ENCODE results near the gene NKTR. TPM values are rescaled to one million over a fixed set of nuclear protein-coding genes. Genes with fewer than 3 reads are reported as not detected.
"Not testable (repeated sequence)": the region's sequence is repeated elsewhere in the genome, so short reads cannot be mapped to it uniquely, and the experiment has no call there.

Gene NKTR
- total RNA-seq, 1 donor from 2014 or later, result 98.9 TPM

DNA sequence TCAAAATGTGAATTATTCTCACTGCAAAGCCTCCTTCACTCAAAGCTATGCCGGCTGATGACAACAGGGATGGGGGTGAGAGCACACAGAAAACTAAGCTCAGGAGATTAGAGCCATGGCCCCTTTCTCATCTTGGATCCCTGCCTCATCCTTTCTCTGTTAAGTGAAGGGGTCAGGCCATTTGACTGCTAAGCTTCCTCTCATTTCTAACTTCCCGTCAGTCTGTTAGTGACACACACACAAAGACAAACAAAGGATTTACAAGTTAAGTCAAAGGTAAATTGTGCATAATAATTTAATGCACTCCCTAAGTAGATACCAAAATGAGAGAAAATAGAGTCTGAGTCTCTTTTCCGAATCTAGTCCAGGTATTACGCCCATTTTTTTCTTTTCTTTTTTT, 8.7 kb upstream of the NKTR start:
- intact Hi-C loops (cut with micrococcal nuclease), result loop anchor here (5.0 kb wide), 1 partner anchor 1100 kb away; the partner anchor contains the start of gene ABHD5

GRCh38 chr3:42593635-42594034, 6.9 kb upstream of the NKTR start:
- intact Hi-C loops (cut with micrococcal nuclease), result loop anchor here (5.0 kb wide), 1 partner anchor 1099 kb away; the partner anchor contains the start of gene ABHD5

GRCh38 chr3:42595682-42596081, 4.8 kb upstream of the NKTR start:
- intact Hi-C loops (cut with micrococcal nuclease), result no loop called here

DNA sequence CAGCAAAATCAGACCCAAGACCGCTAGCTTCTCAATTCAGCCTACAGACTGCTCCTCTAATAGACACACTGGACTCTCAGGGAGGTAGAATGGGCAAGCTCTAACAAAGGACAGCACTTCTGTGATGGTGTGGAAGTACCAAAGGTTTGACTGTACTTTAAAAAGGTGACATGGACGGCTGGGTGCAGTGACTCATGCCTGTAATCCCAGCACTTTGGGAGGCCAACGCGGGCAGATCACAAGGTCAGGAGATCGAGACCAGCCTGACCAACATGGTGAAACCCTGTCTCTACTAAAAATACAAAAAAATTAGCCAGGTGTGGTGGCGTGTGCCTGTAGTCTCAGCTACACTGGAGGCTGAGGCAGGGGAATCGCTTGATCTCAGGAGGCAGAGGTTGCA, 3.4 kb upstream of the NKTR start:
- intact Hi-C loops (cut with micrococcal nuclease), result not testable (repeated sequence)

- intact Hi-C loops (cut with micrococcal nuclease), result loop anchor here (1.0 to 10.0 kb wide), 14 partner anchors 11 to 1736 kb away; partner anchors contain the start of genes ANO10, CCDC13, HIGD1A and POMGNT2
Measured at GRCh38 chr3:42600958-42601675, 631 bp downstream of the NKTR start.

DNA sequence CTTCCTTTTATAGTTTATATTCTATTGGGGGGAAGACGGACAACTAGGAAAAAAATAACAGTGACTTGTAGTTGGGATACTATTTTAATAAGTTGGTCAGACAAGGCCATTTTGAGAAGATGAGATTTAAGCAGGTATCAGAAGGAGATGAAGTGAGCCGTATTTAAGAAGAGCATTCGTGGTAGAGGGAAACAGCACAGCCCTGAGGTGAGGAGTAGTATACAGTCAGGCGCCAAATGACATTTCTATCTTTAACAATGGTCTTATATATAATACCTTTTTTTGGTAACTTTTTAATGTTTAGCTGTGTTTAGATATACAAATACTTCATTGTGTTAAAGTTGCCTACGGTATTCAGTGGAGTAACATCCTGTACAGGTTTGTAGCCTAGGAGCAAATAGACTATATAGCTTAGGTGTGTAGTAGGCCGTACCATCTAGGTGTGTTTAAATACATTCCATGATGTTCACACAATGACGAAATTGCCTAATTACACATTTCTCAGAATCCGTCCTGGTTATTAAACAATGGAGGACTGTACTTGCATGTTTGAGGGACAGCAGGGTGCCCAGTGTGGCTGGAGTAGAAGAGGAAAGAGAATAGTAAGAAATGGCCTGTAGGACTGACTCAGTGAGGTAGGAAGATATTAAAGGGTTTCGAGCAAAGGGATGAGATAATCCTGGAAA, 1.6 kb downstream of the NKTR start:
- intact Hi-C loops (cut with micrococcal nuclease), result loop anchor here (1.0 to 10.0 kb wide), 5 partner anchors 11 to 1735 kb away; partner anchors contain the start of genes POMGNT2, SNRK and TCAIM

GRCh38 chr3:42602961-42603360, 2.5 kb downstream of the NKTR start:
- intact Hi-C loops (cut with micrococcal nuclease), result loop anchor here (5.0 to 10.0 kb wide), 4 partner anchors 504 to 1734 kb away; partner anchors contain the start of genes POMGNT2, SNRK and TCAIM

GRCh38 chr3:42605546-42606173, 5.2 kb downstream of the NKTR start:
- intact Hi-C loops (cut with micrococcal nuclease), result loop anchor here (10.0 kb wide), 1 partner anchor 1401 kb away; no protein-coding TSS in a partner anchor

DNA sequence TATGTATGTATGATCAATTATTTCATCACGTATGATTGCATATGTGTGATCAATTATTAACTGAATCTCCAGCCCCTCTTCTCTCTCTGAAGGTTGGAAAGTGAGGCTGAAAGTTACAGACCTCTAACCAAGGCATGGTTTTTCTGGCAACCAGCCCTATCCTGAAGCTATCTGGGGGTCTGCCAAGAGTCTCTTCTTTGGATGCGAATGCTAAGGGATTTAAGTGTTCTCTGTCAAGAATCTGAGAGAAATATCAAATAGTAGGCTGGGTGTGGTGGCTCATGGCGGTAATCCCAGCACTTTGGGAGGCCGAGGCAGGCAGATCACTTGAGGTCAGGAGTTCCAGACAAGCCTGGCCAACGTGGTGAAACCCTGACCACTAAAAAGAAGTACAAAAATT, 8.1 kb downstream of the NKTR start:
- intact Hi-C loops (cut with micrococcal nuclease), result loop anchor here (2.0 to 10.0 kb wide), 2 partner anchors 14 to 1404 kb away; no protein-coding TSS in a partner anchor

DNA sequence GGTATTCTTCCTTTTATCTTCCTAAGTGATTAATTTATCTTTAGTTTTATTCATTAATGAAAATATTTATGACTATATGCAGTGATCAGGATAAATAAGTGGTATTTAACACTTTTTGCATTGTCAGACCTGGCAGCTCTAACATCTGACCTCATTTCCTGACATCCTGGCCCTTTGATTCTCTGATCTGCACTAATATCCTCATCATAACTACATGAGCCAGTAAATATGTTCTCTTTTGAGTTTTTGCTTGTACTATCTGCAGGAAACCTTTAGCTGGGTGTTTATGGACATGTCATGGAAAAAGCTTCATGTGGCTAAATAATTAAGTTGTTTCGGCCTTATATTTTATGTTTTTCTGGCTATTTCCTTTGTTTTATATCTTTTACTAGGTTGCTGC, 10.5 kb downstream of the NKTR start:
- intact Hi-C loops (cut with micrococcal nuclease), result no loop called here

GRCh38 chr3:42612217-42612616, 11.7 kb downstream of the NKTR start:
- intact Hi-C loops (cut with micrococcal nuclease), result no loop called here

DNA sequence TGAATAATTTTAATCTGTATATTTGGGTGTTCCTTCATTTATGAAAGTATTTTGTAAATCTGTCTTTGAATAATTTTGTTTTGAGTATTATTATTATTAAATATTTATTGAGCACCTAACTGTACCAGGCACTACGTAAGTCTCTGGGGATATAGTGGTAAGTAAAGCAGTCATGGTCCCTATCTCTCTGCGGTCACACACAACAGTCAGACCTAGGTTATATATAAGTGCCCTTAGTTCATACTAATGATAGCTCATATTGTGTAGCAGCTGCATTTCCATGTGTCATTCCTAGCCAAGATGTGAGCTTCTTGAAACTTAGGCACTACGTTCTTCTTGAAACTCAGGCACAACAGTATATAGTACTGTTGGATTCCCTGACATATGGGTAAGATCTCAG, 12.4 kb downstream of the NKTR start:
- intact Hi-C loops (cut with micrococcal nuclease), result loop anchor here (1.0 kb wide), 1 partner anchor 12 kb away; no protein-coding TSS in a partner anchor

GRCh38 chr3:42613462-42613861, 13.0 kb downstream of the NKTR start:
- intact Hi-C loops (cut with micrococcal nuclease), result loop anchor here (1.0 kb wide), 1 partner anchor 12 kb away; no protein-coding TSS in a partner anchor

DNA sequence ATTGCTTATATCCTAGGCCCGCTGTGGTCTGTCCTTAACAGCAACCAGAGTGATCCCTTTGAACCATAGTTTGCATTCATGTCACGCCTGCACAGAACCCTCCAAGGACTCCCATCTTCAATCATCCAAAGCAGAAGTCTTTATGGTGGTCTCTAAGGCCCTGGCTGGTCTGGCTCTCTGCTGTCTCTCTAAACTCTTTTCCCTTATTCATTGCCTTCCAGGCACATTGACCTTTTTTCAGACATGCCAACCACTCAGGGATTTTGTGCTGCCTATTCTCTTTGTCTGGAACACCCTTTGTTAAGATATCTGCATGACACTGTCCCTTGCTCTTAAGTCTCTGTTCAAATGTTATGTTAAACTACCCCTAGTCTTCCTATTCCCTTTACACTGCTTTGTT, 31.1 kb downstream of the NKTR start:
- intact Hi-C loops (cut with micrococcal nuclease), result no loop called here

DNA sequence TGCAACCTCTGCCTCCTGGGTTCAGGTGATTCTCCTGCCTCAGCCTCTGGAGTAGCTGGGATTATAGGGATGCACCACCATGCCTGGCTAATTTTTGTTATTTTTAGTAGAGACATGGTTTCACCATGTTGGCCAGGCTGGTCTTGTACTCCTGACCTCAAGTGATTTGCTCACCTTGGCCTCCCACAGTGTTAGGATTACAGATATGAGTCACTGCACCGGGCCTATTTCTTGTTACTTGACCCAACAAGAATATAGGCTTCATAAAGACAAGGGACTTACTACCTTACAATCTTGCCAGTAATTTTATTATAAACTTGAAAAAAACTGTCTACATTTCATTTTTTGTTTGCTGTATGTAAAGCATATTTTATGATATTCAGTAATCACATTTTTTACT, 31.7 kb downstream of the NKTR start:
- intact Hi-C loops (cut with micrococcal nuclease), result no loop called here

DNA sequence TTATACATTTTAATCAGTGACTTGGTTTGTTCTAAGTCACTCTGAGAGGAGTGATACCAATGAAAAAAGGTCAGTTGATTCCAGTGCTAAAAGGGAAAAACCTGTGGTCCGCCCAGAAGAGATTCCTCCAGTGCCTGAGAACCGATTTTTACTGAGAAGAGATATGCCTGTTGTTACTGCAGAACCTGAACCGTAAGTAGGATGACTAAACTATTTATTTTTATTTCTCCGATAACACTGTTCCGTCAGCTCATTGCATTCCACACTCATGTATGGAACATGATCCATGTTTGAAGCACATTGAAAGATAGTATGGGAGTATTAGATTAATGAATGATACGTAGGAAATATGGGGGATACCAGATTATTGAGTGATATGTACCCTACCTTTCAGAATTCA, 33.1 kb downstream of the NKTR start:
- intact Hi-C loops (cut with micrococcal nuclease), result no loop called here

DNA sequence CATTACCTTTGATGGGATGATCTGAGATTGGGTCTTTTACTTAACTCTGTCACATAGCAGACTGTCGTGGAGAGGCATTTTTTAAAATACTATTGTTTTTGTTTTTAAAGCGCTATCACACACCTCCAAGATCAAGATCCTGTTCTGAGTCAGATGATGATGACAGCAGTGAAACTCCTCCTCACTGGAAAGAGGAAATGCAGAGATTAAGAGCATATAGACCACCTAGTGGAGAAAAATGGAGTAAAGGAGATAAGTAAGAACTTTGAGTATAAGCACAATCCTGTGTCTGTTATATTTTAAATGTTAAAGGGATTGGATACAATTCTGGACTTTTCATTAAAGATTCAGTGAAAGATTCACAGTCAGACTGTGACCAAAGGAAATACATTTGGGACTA, 34.6 kb downstream of the NKTR start:
- intact Hi-C loops (cut with micrococcal nuclease), result no loop called here

GRCh38 chr3:42637001-42637400, 36.5 kb downstream of the NKTR start:
- intact Hi-C loops (cut with micrococcal nuclease), result no loop called here

DNA sequence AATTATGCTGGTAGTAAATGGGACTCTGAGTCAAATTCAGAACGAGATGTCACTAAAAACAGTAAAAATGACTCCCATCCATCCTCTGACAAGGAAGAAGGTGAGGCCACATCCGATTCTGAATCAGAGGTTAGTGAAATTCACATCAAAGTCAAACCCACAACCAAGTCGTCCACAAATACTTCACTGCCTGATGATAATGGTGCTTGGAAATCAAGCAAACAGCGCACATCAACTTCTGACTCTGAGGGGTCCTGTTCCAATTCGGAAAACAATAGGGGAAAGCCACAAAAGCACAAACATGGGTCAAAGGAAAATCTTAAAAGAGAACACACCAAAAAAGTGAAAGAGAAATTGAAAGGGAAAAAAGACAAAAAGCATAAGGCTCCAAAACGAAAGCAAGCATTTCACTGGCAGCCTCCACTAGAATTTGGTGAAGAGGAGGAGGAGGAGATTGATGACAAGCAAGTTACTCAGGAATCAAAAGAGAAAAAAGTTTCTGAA, 37.9 kb downstream of the NKTR start:
- intact Hi-C loops (cut with micrococcal nuclease), result loop anchor here (1.0 to 2.0 kb wide), 13 partner anchors 16 to 676 kb away; partner anchors contain the start of genes CCDC13, HIGD1A, NKTR and SNRK

- intact Hi-C loops (cut with micrococcal nuclease), result loop anchor here (2.0 kb wide), 1 partner anchor 648 kb away; the partner anchor contains the start of gene SNRK
Measured at GRCh38 chr3:42639192-42639591, 38.7 kb downstream of the NKTR start.

DNA sequence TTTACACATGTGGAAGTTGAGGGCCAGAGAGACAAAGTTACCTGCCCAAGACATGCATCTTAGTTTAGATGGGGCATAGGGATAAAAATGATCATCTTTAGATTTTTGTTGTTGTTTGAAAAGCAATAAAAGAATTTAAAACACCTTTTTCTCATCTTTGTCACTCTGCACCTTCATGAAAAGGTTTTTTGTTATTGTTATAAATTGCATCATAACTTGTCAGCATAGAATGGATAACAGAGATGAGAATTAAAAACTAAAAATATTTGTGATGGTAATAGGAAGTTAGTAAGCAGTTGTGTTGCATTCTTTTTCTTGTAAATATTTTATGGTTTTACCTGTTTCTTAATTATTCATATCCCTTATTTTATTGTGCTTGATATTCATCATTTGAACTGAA, 39.6 kb downstream of the NKTR start:
- intact Hi-C loops (cut with micrococcal nuclease), result no loop called here
